ENCODE measurements around the gene BATF3. TPM values are rescaled to one million over a fixed set of nuclear protein-coding genes. Genes with fewer than 3 reads are reported as not detected.

The BATF3 gene
- 1.2 and 3.1 TPM in 2 replicates for total RNA-seq

GRCh38 chr1:212699625-212700222 is at the start of gene BATF3:
Gene BATF3 (minus strand): TSS chr1:212699840. CDS start chr1:212699762, 78 bp downstream.

Other genes starting within 250 kb of the BATF3 start
- gene ATF3, start 91.1 kb downstream of the BATF3 start, total RNA-seq: 5.8 and 12.6 TPM in 2 replicates
- 40.2 and 50.0 TPM in 2 replicates for gene NSL1, start 91.9 kb upstream of the BATF3 start, total RNA-seq
- gene TATDN3, start 92.1 kb upstream of the BATF3 start, total RNA-seq: 20.0 and 25.5 TPM in 2 replicates
- gene SPATA45, start 147.8 kb upstream of the BATF3 start, total RNA-seq: not detected in 2 replicates
- gene FLVCR1, start 158.4 kb upstream of the BATF3 start, total RNA-seq: 6.8 and 8.4 TPM in 2 replicates